ENCODE results near the gene EFNA5. TPM values are rescaled to one million over a fixed set of nuclear protein-coding genes. Genes with fewer than 3 reads are reported as not detected.

Gene EFNA5
- total and polyA plus RNA-seq, 2 of the 8 experiments (the other 6 are each of a cell fraction or from before 2014, with no cell fraction given): 9.6 to 21.8 TPM

DNA sequence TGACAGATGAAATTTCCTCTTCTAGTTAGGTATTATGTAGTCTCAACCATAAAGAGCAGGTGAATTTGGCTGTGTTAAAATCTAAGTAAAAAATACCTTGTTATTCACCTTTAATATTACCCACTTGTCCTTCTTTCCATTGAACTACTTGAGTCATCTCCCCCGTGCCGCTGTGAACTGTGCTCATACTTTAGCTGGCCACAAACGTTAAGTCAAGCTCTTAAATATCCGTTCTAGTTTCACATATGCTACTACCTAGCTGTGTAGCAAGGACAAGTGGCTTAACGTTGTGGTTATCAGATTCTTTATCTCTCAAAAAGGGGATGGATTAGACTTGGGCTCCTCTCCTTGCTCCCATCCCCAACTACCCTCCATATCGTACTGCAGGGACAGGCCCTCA is 110.4 kb downstream of the EFNA5 start (continued):
- TF ChIP-seq, protein P1, sequence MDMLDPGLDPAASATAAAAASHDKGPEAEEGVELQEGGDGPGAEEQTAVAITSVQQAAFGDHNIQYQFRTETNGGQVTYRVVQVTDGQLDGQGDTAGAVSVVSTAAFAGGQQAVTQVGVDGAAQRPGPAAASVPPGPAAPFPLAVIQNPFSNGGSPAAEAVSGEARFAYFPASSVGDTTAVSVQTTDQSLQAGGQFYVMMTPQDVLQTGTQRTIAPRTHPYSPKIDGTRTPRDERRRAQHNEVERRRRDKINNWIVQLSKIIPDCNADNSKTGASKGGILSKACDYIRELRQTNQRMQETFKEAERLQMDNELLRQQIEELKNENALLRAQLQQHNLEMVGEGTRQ (IDR thresholded peaks at IDR 0.05; ENCODE audit: low read length): no peak
- TF ChIP-seq HDAC2 (IDR thresholded peaks at IDR 0.05; ENCODE audit: borderline replicate concordance in 1 of 2, low read depth in 2 of 2, low read length in 2 of 2) (no peak), SRF (IDR thresholded peaks at IDR 0.05; ENCODE audit: low read depth, low read length) (no peak), NRF1 (IDR thresholded peaks at IDR 0.05; ENCODE audit: low read depth, low read length) (no peak), POU5F1 (IDR thresholded peaks at IDR 0.05; ENCODE audit: low read depth, low read length) (no peak), TCF12 (IDR thresholded peaks at IDR 0.05; ENCODE audit: low read depth, low read length) (no peak), CHD1 (IDR thresholded peaks at IDR 0.05; ENCODE audit: low read depth, low read length) (no peak), MAFK (IDR thresholded peaks at IDR 0.05; ENCODE audit: low read depth, low read length) (no peak)

All from H1 (cell line).